GM12872 (cell line): ENCODE measurements around the gene DRC1.

Source experiments
- CTCF ChIP-seq: IDR thresholded peaks from 3 replicates; pipeline ENCODE4 v1.5.1; 2011; ENCODE audit warnings: low read depth, mild to moderate bottlenecking, low read length, moderate library complexity; ENCODE audit not compliant: insufficient read depth

Gene DRC1

GRCh38 chr2:26487192-26487591 is 85.5 kb downstream of the DRC1 start:
- TF ChIP-seq CTCF: no peak

- TF ChIP-seq CTCF: no peak
These were observed 86.9 kb downstream of the DRC1 start for GRCh38 chr2:26488463-26489212.

GRCh38 chr2:26489213-26489850 is 87.6 kb downstream of the DRC1 start:
- no peak for TF ChIP-seq CTCF

GRCh38 chr2:26491563-26492167 is 89.9 kb downstream of the DRC1 start:
- TF ChIP-seq CTCF: no peak

- no peak for TF ChIP-seq CTCF
These were observed 91.2 kb downstream of the DRC1 start for GRCh38 chr2:26492749-26493515.

GRCh38 chr2:26493566-26493965 is 91.8 kb downstream of the DRC1 start:
- no peak for TF ChIP-seq CTCF

GRCh38 chr2:26494199-26494598 is 92.5 kb downstream of the DRC1 start:
- no peak for TF ChIP-seq CTCF
